WI38 (cell line): Measurements from ENCODE around the gene AGO3.

Source experiments
- H3K4me3 ChIP-seq: 2 replicates; pipeline ENCODE4 v1.5.1; 2011; ENCODE audit warnings: low read depth, mild to moderate bottlenecking, control low read depth, low read length
- CTCF ChIP-seq: IDR thresholded peaks from 2 replicates; pipeline ENCODE4 v1.5.1; 2012; ENCODE audit warnings: low read depth, mild to moderate bottlenecking, control low read depth, low read length

AGO3 gene

GRCh38 chr1:35930593-35931445 lies at the start of gene AGO3:
Gene AGO3 (plus strand): TSS chr1:35931105. CDS start chr1:35931427, 322 bp downstream.
- H3K4me3 ChIP-seq: peak within 1 kb of the TSS; percentile 94
- TF ChIP-seq CTCF: no peak

GRCh38 chr1:35881850-35882273 lies 49.0 kb upstream of the AGO3 start:
- H3K4me3 ChIP-seq: no peak overlapping the region
- no peak for TF ChIP-seq CTCF

GRCh38 chr1:35882586-35882944 lies 48.3 kb upstream of the AGO3 start:
- TF ChIP-seq CTCF: no peak
- no peak overlapping the region for H3K4me3 ChIP-seq

- H3K4me3 ChIP-seq: peak within 1 kb of the TSS; percentile 100
- peak; percentile 77 for TF ChIP-seq CTCF
Observed at GRCh38 chr1:35882945-35883634, 47.8 kb upstream of the AGO3 start, which contains the start of gene AGO1. Gene AGO1 (plus strand): TSS chr1:35883209. CDS start chr1:35883422, 213 bp downstream.

GRCh38 chr1:35883635-35884101 lies 47.2 kb upstream of the AGO3 start:
- no peak for TF ChIP-seq CTCF
- H3K4me3 ChIP-seq: peak overlapping the region; percentile 100

- TF ChIP-seq CTCF: no peak
- H3K4me3 ChIP-seq: no peak overlapping the region
Observed at GRCh38 chr1:35884934-35885333, 46.0 kb upstream of the AGO3 start.
